HepG2 (cell line): ENCODE results near the gene LMOD2. TPM values are rescaled to one million over a fixed set of nuclear protein-coding genes. Genes with fewer than 3 reads are reported as not detected.

ENCODE experiments used
- ATAC-seq: fragments of 200-7000 bp; cut with Tn5 transposase; 3 replicates; pipeline ENCODE4 v1.9.1; 2020; ENCODE audit warnings: mild to moderate bottlenecking, moderate library complexity
- BruUV-seq: library from RNA; stranded (reverse); fragments of 400-500 nt; replicated peaks from 2 replicates; lab custom pipeline; 2021; lab: Mats Ljungman, UMichigan
- CTCF ChIA-PET: fragments of 300-600 bp; formaldehyde crosslinking; extraction: SDS; loops from one replicate; lab custom pipeline; 2021; ENCODE audit warnings: low total read pairs, inconsistent platforms, low intra/inter-chr PET ratio; lab: Yijun Ruan, JAX
- POLR2A ChIA-PET: fragments of 350-600 bp; sonication (Branson Sonifier 250); formaldehyde crosslinking; loops from one replicate; lab custom pipeline; 2020; ENCODE audit warnings: antibody characterized with exemption, inconsistent platforms; lab: Yijun Ruan, JAX
- DNase-seq: peaks from one replicate; pipeline ENCODE4 v3.0.0-alpha.2; 2015; ENCODE audit warnings: low spot score
- FAIRE-seq: peaks from 3 replicates; lab custom pipeline; 2011; peaks lifted over from hg19 to GRCh38; lab: Jason Lieb, UNC
- H2AFZ ChIP-seq: one replicate; pipeline ENCODE4 v1.6.1; 2011; ENCODE audit warnings: low read length, inconsistent platforms
- H3K27ac ChIP-seq: fragments of 300-600 bp; 3 replicates; pipeline ENCODE4 v1.8.0; 2011; ENCODE audit warnings: mixed run types, mild to moderate bottlenecking, mixed read lengths, low read length, inconsistent platforms; ENCODE audit not compliant: insufficient read depth; ENCODE audit errors: extremely low read length
- H3K27me3 ChIP-seq, 2 experiments: fragments of 200-600 bp in 1 of 2; 2 replicates in 1 of 2; 3 replicates in 1 of 2; pipeline versions ENCODE4 v1.6.0 to v1.8.0; 2011; ENCODE audit warnings: low read length in 2 of 2, mild to moderate bottlenecking in 2 of 2, moderate library complexity in 2 of 2, inconsistent platforms in 1 of 2; ENCODE audit not compliant: insufficient read depth in 2 of 2, control insufficient read depth in 1 of 2
- H3K36me3 ChIP-seq, 2 experiments: fragments of 200-600 bp in 1 of 2; replicated peaks in 1 of 2; 2 replicates in 1 of 2; 3 replicates in 1 of 2; pipeline versions ENCODE4 v1.5.1 to v1.8.0; 2011; ENCODE audit warnings: low read length in 2 of 2, inconsistent platforms in 1 of 2; ENCODE audit not compliant: insufficient read depth in 2 of 2, control insufficient read depth in 1 of 2
- H3K4me1 ChIP-seq: 2 replicates; pipeline ENCODE4 v1.5.1; 2012; ENCODE audit warnings: low read length, inconsistent platforms; ENCODE audit not compliant: insufficient read depth
- H3K4me2 ChIP-seq: 2 replicates; pipeline ENCODE4 v1.6.0; 2011; ENCODE audit warnings: low read depth, low read length, inconsistent platforms
- H3K4me3 ChIP-seq, 3 experiments: fragments of 200-600 bp in 1 of 3; sonication (generic), shearing (Covaris generic) in 1 of 3; replicated peaks in 1 of 3; 2 replicates each; pipeline ENCODE4 v1.5.1; 2011 to 2016; ENCODE audit warnings: low read length in 3 of 3, inconsistent platforms in 2 of 3, low read depth in 2 of 3, mild to moderate bottlenecking in 2 of 3, control low read depth in 1 of 3, mixed read lengths in 1 of 3; ENCODE audit not compliant: insufficient read depth in 1 of 3
- H3K79me2 ChIP-seq: one replicate; pipeline ENCODE4 v1.6.1; 2011; ENCODE audit warnings: low read length, inconsistent platforms; ENCODE audit not compliant: insufficient read depth
- H3K9ac ChIP-seq: 2 replicates; pipeline ENCODE4 v1.6.0; 2011; ENCODE audit warnings: mild to moderate bottlenecking, low read depth, low read length, inconsistent platforms; ENCODE audit not compliant: insufficient read depth
- H3K9me3 ChIP-seq: 2 replicates; pipeline ENCODE4 v1.5.1; 2012; ENCODE audit warnings: mild to moderate bottlenecking, low read length
- H4K20me1 ChIP-seq: 2 replicates; pipeline ENCODE4 v1.6.0; 2011; ENCODE audit warnings: inconsistent platforms, mild to moderate bottlenecking, low read length, moderate library complexity; ENCODE audit not compliant: insufficient read depth
- STAG1 ChIP-seq: sonication (generic); formaldehyde crosslinking; IDR thresholded peaks from 2 replicates; pipeline ENCODE4 v1.4.0; 2020; ENCODE audit warnings: missing genetic modification reagents
- ZNF335 ChIP-seq: sonication (generic); formaldehyde crosslinking; IDR thresholded peaks from 2 replicates; pipeline ENCODE4 v1.4.0; 2020; ENCODE audit warnings: missing genetic modification reagents
- ZNF460 ChIP-seq: sonication (generic); formaldehyde crosslinking; IDR thresholded peaks from 2 replicates; pipeline ENCODE4 v1.5.1; 2020; ENCODE audit warnings: missing genetic modification reagents, mild to moderate bottlenecking, borderline replicate concordance
- WGBS: methylation state at CpG from one replicate; pipeline ENCODE4 v1.1.6; 2017; ENCODE audit warnings: low lambda C conversion rate; 5-methylcytosine and 5-hydroxymethylcytosine counted together
- in situ Hi-C: cut with HindIII; loops from 2 replicates; pipeline ENCODE4 v1.10.0; 2017; ENCODE audit warnings: low pct_unique_long_range_greater_than_20kb; ENCODE audit not compliant: extremely low pct_ligation_motif_present
- intact Hi-C: fragments of 100-400 bp; cut with micrococcal nuclease; formaldehyde crosslinking; loops from one replicate; pipeline ENCODE4 v1.10.0; 2022; ENCODE audit not compliant: unreplicated experiment
- polyA plus RNA-seq, 8 experiments: library from polyadenylated mRNA; depleted of rRNA in 3 of 8; stranded (reverse) in 7 of 8; unstranded in 1 of 8; fragments of >200 nt; fragmentation: Illumina TruSeq in 4 of 8; extraction: Trizol in 4 of 8; gene quantifications; 2 replicates each; pipeline versions ENCODE4 v1.2.1 to v1.2.3, GENCODE V29; 2011 to 2016; ENCODE audit warnings: low read depth in 4 of 8, missing spikeins in 1 of 8, mixed read lengths in 1 of 8; ENCODE audit not compliant: insufficient read depth in 1 of 8
- total RNA-seq, 5 experiments: library from RNA; depleted of rRNA; stranded (reverse); fragments of >200 nt; fragmentation: Illumina TruSeq; extraction: Trizol; gene quantifications; 2 replicates each; pipeline ENCODE4 v1.2.3, GENCODE V29; 2016; ENCODE audit warnings: low read depth in 1 of 5
- TF ChIP-seq, protein P1 (sequence below): sonication (generic); formaldehyde crosslinking; IDR thresholded peaks from 2 replicates; pipeline ENCODE4 v1.9.0; 2021; ENCODE audit warnings: missing genetic modification reagents, borderline replicate concordance
- TF ChIP-seq, protein P2 (sequence below): IDR thresholded peaks from 2 replicates; pipeline ENCODE4 v1.6.1; 2016

LMOD2 gene
- total and polyA plus RNA-seq, 2 of the 13 experiments (the other 11 are each of a cell fraction or from before 2014, with no cell fraction given), result not detected

DNA sequence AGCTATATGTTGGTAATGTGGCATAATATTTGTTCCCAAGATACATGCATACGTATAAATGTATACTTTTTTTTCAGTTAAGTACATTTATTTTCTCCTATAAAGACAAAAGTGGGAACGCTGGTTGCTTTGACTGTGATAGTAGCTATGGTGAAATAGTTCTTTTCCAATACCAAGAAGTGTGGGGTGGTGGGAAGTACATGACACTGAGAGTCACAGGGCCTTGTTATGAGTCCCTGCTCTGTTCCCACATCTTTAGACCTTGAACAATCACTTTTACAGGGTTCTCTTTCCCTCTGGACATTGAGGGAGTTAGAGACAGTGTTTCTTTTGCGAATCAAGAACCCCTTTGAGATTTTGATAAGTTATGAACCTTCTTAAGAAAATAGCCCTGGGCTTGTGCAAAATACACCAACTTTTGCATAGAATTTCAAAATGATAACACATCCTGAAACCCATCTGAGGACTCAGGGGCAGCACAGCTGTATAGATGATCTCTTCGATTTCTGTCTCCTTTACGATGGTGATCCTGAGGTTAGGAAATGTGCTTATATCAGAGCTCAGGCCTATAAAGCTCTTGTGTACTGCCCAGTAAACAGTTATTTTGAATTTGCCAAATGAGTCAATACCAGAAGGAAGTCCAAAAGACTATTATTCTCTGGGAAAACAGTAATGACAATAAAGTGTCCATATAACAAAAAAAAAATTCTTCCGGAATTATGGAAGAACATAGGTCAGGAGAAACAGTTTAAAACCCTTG is 1.1 kb downstream of the LMOD2 start:
- FAIRE-seq, result no peak
- Histone ChIP-seq H3K9me3 (no peaks in the 10 kb centered on the region), H3K27ac (no peak overlapping the region), H3K4me2 (no peak overlapping the region), H3K79me2 (no peaks in the 10 kb centered on the region), H3K27me3 (no peaks in the 10 kb centered on the region), H3K9ac (no peak overlapping the region), H2AFZ (no peak overlapping the region), H3K36me3 (no peaks in the 10 kb centered on the region), H3K4me3 (no peak overlapping the region), H3K4me1 (no peaks in the 10 kb centered on the region), H4K20me1 (no peaks in the 10 kb centered on the region)
- no peak for ATAC-seq
- intact Hi-C loops (no loop called here), in situ Hi-C loops (no loop called here)
- 57% methylated on average over 6 of the region's 6 CpGs for WGBS
- ChIA-PET POLR2A (no interaction called here), CTCF (no interaction called here)
- no TSS peak for BruUV-seq
- TF ChIP-seq ZNF335 (CRISPR knock-in tag) (no peak), ZNF460 (CRISPR knock-in tag) (no peak), STAG1 (CRISPR knock-in tag) (no peak)
- TF ChIP-seq, protein P1, sequence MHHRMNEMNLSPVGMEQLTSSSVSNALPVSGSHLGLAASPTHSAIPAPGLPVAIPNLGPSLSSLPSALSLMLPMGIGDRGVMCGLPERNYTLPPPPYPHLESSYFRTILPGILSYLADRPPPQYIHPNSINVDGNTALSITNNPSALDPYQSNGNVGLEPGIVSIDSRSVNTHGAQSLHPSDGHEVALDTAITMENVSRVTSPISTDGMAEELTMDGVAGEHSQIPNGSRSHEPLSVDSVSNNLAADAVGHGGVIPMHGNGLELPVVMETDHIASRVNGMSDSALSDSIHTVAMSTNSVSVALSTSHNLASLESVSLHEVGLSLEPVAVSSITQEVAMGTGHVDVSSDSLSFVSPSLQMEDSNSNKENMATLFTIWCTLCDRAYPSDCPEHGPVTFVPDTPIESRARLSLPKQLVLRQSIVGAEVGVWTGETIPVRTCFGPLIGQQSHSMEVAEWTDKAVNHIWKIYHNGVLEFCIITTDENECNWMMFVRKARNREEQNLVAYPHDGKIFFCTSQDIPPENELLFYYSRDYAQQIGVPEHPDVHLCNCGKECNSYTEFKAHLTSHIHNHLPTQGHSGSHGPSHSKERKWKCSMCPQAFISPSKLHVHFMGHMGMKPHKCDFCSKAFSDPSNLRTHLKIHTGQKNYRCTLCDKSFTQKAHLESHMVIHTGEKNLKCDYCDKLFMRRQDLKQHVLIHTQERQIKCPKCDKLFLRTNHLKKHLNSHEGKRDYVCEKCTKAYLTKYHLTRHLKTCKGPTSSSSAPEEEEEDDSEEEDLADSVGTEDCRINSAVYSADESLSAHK (CRISPR knock-in tag), result no peak
- TF ChIP-seq, protein P2, sequence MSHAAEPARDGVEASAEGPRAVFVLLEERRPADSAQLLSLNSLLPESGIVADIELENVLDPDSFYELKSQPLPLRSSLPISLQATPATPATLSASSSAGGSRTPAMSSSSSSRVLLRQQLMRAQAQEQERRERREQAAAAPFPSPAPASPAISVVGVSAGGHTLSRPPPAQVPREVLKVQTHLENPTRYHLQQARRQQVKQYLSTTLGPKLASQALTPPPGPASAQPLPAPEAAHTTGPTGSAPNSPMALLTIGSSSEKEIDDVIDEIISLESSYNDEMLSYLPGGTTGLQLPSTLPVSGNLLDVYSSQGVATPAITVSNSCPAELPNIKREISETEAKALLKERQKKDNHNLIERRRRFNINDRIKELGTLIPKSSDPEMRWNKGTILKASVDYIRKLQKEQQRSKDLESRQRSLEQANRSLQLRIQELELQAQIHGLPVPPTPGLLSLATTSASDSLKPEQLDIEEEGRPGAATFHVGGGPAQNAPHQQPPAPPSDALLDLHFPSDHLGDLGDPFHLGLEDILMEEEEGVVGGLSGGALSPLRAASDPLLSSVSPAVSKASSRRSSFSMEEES (CRISPR knock-in tag), result no peak
- no peak for DNase-seq
